PC-9 (cell line): Measurements from ENCODE around the gene TSG101. TPM values are rescaled to one million over a fixed set of nuclear protein-coding genes. Genes with fewer than 3 reads are reported as not detected.

Experiments
- BruUV-seq: library from RNA; stranded (reverse); fragments of 400-500 nt; replicated peaks from 2 replicates; lab custom pipeline; 2021; lab: Mats Ljungman, UMichigan
- CTCF ChIA-PET: fragments of 300-600 bp; sonication (Branson Sonifier 250); formaldehyde crosslinking; loops from one replicate; lab custom pipeline; 2022; ENCODE audit warnings: antibody characterized with exemption; lab: Charles Lee
- POLR2A ChIA-PET: fragments of 300-600 bp; sonication (Branson Sonifier 250); formaldehyde crosslinking; loops from one replicate; lab custom pipeline; 2022; ENCODE audit warnings: antibody characterized with exemption; ENCODE audit not compliant: unreplicated experiment; lab: Charles Lee
- DNase-seq, 2 experiments: peaks; one replicate each; pipeline versions ENCODE4 v3.0.0 to v3.0.0-alpha.2; 2015 to 2022; ENCODE audit warnings: mixed read lengths in 1 of 2
- H2AFZ ChIP-seq: fragments of 200-600 bp; sonication (generic); 2 replicates; pipeline ENCODE4 v1.8.1; 2017; ENCODE audit warnings: antibody characterized with exemption
- H3F3A ChIP-seq: fragments of 200-600 bp; sonication (generic); 2 replicates; pipeline ENCODE4 v1.8.1; 2017; ENCODE audit warnings: antibody characterized with exemption, mild to moderate bottlenecking, low read depth; ENCODE audit not compliant: insufficient read depth
- H3K27ac ChIP-seq: fragments of 200-600 bp; sonication (generic); 2 replicates; pipeline ENCODE4 v1.6.1; 2016; ENCODE audit warnings: mixed run types
- H3K27me3 ChIP-seq: fragments of 200-600 bp; sonication (generic); 2 replicates; pipeline ENCODE4 v1.6.1; 2016; ENCODE audit warnings: low read depth, mixed run types; ENCODE audit not compliant: insufficient read depth
- H3K36me3 ChIP-seq: fragments of 200-600 bp; sonication (generic); 2 replicates; pipeline ENCODE4 v1.6.1; 2016; ENCODE audit warnings: low read depth, mixed run types
- H3K4me1 ChIP-seq: fragments of 200-600 bp; sonication (generic); replicated peaks from 2 replicates; pipeline ENCODE4 v1.6.1; 2016; ENCODE audit warnings: mixed run types; ENCODE audit not compliant: insufficient read depth
- H3K4me2 ChIP-seq: fragments of 200-600 bp; sonication (generic); 2 replicates; pipeline ENCODE4 v1.6.1; 2017; ENCODE audit warnings: mixed run types
- H3K4me3 ChIP-seq: fragments of 200-600 bp; sonication (generic); 2 replicates; pipeline ENCODE4 v1.6.1; 2016; ENCODE audit warnings: mixed run types
- H3K79me2 ChIP-seq: fragments of 200-600 bp; sonication (generic); 2 replicates; pipeline ENCODE4 v1.6.1; 2017; ENCODE audit warnings: low read depth, mixed run types
- H3K9me2 ChIP-seq: fragments of 200-600 bp; sonication (generic); 2 replicates; pipeline ENCODE4 v1.8.1; 2017; ENCODE audit warnings: mild to moderate bottlenecking; ENCODE audit not compliant: insufficient read depth
- H3K9me3 ChIP-seq: fragments of 200-600 bp; sonication (generic); 2 replicates; pipeline ENCODE4 v1.8.1; 2016; ENCODE audit warnings: low read depth; ENCODE audit not compliant: insufficient read depth
- H4K20me1 ChIP-seq: fragments of 200-600 bp; sonication (generic); 2 replicates; pipeline ENCODE4 v1.8.1; 2017; ENCODE audit not compliant: insufficient read depth
- CTCF ChIP-seq: fragments of 200-600 bp; sonication (generic); conservative IDR thresholded peaks from 2 replicates; pipeline ENCODE4 v1.6.1; 2017; ENCODE audit warnings: mixed run types, antibody characterized with exemption, mild to moderate bottlenecking, moderate library complexity
- EZH2 ChIP-seq: fragments of 200-600 bp; sonication (generic); IDR thresholded peaks from 2 replicates; pipeline ENCODE4 v1.8.0; 2017; ENCODE audit warnings: antibody characterized with exemption, low read depth
- intact Hi-C: fragments of 100-400 bp; cut with micrococcal nuclease; formaldehyde crosslinking; loops from one replicate; pipeline ENCODE4 v1.10.0; 2022; ENCODE audit not compliant: unreplicated experiment
- total RNA-seq: library from RNA; stranded (reverse); gene quantifications from 2 replicates; pipeline ENCODE4 v1.2.3, GENCODE V29; 2021

Gene TSG101
- total RNA-seq, 1 experiment from 2014 or later: 97.1 TPM

GRCh38 chr11:18567081-18567480 lies 40.3 kb upstream of the TSG101 start:
- BruUV-seq: no TSS peak
- H3K27me3 ChIP-seq: no peaks in the 10 kb centered on the region
- ChIA-PET CTCF (interaction anchor here (0.7 kb wide), 1 partner anchor 273 kb away, joined by 3 read pairs; no protein-coding TSS in a partner anchor), POLR2A (no interaction called here)
- H3F3A ChIP-seq: 0 out of 2 replicates have a peak, but pooled peaks cover 3% of the 10 kb centered on the region
- peaks cover 21% of the 10 kb centered on the region for H3K36me3 ChIP-seq
- H3K4me3 ChIP-seq: no peak overlapping the region
- H4K20me1 ChIP-seq: no peaks in the 10 kb centered on the region
- no peaks in the 10 kb centered on the region for H3K9me2 ChIP-seq
- intact Hi-C loops: no loop called here
- H2AFZ ChIP-seq: no peak overlapping the region
- H3K4me2 ChIP-seq: no peak overlapping the region
- H3K27ac ChIP-seq: no peak overlapping the region
- DNase-seq: no peak
- H3K9me3 ChIP-seq: no peaks in the 10 kb centered on the region
- TF ChIP-seq EZH2 (no peak), CTCF (no peak)
- no peaks in the 10 kb centered on the region for H3K79me2 ChIP-seq
- H3K4me1 ChIP-seq: no peaks in the 10 kb centered on the region

GRCh38 chr11:18566406-18566805 lies 39.7 kb upstream of the TSG101 start:
- Histone ChIP-seq H3K9me2 (no peaks in the 10 kb centered on the region), H4K20me1 (no peaks in the 10 kb centered on the region), H3K9me3 (no peaks in the 10 kb centered on the region), H3K4me1 (no peaks in the 10 kb centered on the region), H3K4me3 (no peak overlapping the region), H3K79me2 (no peaks in the 10 kb centered on the region), H3F3A (0 out of 2 replicates have a peak, but pooled peaks cover 3% of the 10 kb centered on the region), H3K27me3 (no peaks in the 10 kb centered on the region), H2AFZ (no peak overlapping the region), H3K27ac (no peak overlapping the region), H3K4me2 (no peak overlapping the region), H3K36me3 (peaks cover 18% of the 10 kb centered on the region)
- TF ChIP-seq EZH2 (no peak), CTCF (no peak)
- intact Hi-C loops: no loop called here
- BruUV-seq: no TSS peak
- ChIA-PET CTCF (no interaction called here), POLR2A (no interaction called here)
- no peak for DNase-seq

- no peak overlapping the region for H3K4me2 ChIP-seq
- CTCF ChIA-PET: no interaction called here
- intact Hi-C loops: no loop called here
- no peaks in the 10 kb centered on the region for H3K9me2 ChIP-seq
- no peaks in the 10 kb centered on the region for H3K79me2 ChIP-seq
- no peak overlapping the region for H3K27ac ChIP-seq
- H3K4me3 ChIP-seq: no peak overlapping the region
- H3K4me1 ChIP-seq: no peaks in the 10 kb centered on the region
- H3K9me3 ChIP-seq: no peaks in the 10 kb centered on the region
- no peak overlapping the region for H2AFZ ChIP-seq
- H3F3A ChIP-seq: 0 out of 2 replicates have a peak, but pooled peaks cover 3% of the 10 kb centered on the region
- TF ChIP-seq EZH2 (no peak), CTCF (no peak)
- DNase-seq: no peak
- H3K27me3 ChIP-seq: no peaks in the 10 kb centered on the region
- POLR2A ChIA-PET: interaction anchor here (0.6 to 0.7 kb wide), 2 partner anchors 54 to 474 kb away, joined by 3 to 18 read pairs; no protein-coding TSS in a partner anchor
- BruUV-seq: no TSS peak
- H3K36me3 ChIP-seq: peaks cover 8% of the 10 kb centered on the region; the same call in 1 of the 2 replicates
- no peaks in the 10 kb centered on the region for H4K20me1 ChIP-seq
Observed at GRCh38 chr11:18564149-18564548, 37.4 kb upstream of the TSG101 start.
